Amniotic stem cell (primary cell): ENCODE data around the gene CABCOCO1.

Source experiments
- DNase-seq: peaks from one replicate; lab custom pipeline; 2025; lab: John Stamatoyannopoulos, UW

CABCOCO1 gene

DNA sequence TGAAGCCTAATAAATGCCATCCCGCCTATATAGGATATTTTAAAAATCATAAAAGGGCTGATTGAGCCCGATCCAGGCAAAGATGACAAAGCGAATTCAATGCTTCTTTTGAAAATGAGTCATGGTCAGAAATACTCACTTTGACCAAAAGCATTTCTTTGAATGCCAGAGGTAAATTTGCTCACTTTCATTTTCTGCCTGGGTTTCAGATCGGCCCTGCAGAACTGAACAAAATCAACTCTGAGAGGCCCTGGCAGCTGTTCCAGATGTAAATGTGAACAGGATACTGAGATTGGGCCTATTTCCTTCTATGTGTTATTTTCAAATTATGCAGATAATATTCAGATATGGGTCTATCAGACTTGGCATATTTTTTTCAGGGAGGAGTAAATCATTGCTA is 124.0 kb downstream of the CABCOCO1 start:
- DNase-seq: no peak

DNA sequence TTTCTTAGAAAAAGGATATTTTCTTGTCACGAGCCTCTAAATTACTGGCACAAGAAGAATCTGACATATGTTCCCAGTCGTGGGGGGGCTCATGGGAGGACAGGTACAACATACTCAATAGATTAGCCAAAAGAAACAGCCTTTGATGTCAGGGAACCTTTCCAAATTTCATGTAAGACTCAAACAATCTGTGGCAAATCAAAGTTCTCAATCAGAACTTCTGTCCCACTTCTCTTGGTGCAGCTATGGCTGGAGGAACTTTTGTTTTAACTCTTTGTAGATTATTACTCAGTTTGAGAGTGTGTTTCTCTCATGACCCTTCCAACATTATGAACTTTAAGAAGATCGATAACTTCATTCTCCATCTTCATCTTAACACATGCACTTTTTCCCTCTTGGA is 124.4 kb downstream of the CABCOCO1 start:
- no peak for DNase-seq

DNA sequence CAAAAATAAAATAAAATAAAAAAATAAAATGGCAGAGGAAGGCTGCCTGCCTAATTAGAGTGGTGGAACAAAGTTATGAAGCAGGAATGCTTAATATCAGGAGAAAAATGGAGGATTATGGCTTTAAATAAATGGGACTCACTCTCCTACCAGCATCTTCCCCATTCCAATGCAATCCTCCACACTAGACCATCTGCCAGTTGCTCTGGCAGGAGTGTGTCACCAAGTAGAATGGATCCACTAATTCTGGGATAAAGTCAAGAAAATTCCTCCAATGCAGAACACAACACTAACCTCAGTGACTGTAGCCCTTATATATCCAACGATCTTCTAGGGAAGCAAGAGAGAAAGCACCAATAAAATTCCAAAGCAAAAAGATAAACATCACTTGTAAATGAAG is 126.3 kb downstream of the CABCOCO1 start:
- DNase-seq: no peak

DNA sequence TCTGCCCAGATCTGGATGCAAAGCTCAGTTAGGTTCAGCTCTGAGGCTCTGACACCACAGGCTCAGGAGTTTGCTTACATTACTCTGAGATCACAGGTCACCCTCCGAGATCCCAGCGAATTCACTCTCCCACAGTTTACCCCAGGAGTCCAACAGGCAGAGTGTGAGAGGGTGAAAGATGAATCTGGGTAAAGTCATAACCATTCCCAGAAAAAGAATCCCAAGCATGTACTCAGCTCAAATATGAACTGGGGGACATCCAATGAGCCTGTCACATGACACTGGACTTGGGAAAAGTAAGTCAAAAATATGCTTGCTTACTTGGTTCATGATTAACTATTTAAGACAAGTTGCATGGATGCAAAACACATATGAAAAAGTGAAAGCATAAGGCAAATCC is 128.5 kb downstream of the CABCOCO1 start:
- DNase-seq: no peak

DNA sequence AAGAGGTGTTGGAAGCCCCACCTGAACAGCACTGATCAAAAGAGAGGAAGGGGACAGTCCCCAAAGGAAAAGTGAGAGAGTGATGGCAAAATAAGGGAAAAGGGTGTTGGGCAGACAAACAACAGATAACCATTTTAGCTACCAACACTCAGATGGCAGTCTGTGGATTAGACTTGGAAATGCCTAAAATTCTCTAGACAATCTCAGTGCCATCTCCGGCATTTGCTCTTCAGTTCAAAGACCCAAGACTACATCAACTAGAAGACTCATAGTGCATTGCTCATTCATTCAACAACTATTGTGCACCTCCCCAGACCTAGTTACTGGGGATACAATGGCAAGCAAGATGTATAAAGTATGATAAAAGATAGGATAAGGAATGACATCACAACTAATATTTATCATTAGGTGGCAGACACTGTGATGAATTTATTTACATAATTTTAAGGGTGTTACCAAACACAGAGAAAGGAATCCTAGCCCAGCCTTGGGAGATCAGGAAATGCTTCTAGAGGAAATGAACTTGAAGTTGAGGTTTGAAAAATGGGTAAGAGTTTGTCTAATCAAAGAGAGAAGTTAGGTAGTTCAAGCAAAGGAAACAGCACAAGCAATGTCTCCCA is 129.5 kb downstream of the CABCOCO1 start:
- DNase-seq: no peak

DNA sequence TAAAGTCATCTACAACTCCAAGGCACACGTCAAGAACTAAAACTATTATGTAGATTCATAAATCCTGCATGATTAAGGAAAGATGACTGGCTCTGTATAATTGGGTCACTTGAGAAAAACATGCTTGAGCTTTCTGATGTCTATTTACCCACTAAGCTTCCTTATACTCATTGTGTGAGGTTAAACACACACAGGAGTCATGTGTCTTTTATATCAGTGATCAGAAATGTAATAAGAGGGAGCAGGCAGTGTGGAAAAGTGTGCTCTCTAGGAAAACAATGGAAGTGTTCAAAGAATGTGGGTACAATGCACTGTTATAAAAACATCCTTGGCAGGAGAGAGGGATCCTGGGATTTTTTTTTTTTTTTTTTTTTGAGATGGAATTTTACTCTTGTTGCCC is 130.2 kb downstream of the CABCOCO1 start:
- no peak for DNase-seq

DNA sequence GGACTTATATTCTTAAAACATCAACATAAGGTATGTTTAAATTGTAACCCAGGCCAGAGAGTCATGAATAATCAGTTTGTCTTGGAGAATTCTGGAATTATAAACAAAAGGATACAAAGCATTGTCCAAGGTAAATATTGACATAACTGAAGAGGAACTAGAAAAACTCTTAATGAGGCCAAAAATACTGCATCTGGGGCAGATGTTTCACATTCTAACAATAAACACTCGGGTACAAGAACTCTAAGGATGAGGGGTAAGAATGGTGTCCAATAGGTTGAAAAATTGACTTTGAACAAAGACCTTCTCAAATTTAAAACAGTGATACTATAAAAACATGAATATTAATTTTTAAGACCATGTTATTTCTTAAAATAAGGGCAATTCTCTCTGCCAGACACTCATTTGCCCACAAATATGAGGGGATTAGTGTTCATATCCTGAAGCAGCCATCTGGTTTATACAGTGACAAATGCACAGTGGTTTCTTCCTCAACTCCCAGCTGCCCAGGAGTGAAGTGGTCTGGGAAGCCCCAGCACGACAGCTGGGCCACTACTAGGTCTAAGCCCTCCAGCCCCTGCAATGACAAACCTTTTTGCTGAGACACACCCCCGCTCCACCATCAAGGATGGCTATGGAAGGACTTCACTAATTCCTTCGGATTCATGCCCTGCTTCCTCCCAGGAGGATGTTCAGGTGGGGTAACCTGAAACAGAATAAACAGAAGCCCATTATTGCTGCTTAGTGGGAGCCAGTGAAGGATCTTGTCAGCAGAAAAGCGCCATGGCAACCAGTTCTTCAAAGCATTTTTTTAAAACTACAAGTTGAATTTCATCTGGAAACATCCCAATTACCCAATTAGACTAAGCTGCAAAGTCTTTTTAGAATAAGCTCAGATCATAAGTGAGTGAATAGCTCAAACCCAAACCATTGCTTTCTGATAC is 131.3 kb downstream of the CABCOCO1 start:
- DNase-seq: no peak

DNA sequence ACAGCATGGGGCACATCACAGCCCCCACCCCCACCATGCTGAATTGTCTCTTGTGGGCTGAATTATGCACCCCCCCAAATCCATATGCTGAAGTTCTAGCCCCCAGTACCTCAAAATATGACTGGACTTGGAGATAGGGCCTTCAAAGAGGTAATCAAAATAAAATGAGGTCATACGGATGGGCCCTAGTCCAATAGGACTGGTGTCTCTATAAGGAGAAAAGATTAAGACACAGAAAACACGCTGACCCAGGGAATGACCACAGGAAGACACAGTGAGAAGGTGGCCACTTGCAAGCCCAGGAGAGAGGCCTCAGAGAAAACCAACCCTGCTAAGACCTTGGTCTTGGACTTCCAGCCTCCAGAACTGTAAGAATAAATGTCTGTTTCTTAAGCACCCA is 132.4 kb downstream of the CABCOCO1 start:
- no peak for DNase-seq

DNA sequence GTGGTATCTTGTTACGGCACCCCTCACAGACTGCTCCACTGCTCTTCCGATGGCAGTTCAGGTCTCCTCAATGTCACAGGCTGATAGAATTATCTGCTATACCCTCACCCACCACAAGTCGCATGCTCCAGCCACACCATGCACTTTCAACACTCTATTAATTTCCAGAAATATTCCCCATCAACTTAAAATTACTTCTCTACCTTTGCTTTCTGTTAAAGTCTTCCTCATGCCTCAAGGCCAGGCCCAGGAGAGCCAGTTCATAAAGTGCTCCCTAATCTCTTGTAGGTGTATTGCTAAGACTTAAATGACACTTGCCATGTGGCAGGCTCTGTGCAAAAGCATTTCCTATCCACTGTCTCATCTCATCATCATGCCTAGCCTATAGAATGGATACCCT is 132.8 kb downstream of the CABCOCO1 start:
- DNase-seq: no peak

DNA sequence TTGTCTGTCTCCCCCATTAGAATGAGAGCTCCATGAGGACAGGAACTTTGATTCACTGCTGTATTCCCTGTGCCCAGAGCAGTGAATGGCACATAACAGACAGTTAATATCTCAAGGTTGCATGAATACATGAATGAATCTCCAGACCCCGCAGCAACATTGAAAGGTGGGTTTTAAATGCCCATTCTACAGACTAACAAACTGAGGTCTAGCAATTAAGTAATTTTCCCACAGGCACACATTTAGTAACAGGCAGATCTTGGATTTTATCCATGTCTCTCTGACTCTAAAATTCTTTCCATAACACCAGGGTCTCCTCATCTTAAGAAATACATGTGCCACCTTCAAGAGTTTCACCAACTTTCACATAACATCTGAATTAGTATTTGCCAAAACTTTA is 134.1 kb downstream of the CABCOCO1 start:
- no peak for DNase-seq

DNA sequence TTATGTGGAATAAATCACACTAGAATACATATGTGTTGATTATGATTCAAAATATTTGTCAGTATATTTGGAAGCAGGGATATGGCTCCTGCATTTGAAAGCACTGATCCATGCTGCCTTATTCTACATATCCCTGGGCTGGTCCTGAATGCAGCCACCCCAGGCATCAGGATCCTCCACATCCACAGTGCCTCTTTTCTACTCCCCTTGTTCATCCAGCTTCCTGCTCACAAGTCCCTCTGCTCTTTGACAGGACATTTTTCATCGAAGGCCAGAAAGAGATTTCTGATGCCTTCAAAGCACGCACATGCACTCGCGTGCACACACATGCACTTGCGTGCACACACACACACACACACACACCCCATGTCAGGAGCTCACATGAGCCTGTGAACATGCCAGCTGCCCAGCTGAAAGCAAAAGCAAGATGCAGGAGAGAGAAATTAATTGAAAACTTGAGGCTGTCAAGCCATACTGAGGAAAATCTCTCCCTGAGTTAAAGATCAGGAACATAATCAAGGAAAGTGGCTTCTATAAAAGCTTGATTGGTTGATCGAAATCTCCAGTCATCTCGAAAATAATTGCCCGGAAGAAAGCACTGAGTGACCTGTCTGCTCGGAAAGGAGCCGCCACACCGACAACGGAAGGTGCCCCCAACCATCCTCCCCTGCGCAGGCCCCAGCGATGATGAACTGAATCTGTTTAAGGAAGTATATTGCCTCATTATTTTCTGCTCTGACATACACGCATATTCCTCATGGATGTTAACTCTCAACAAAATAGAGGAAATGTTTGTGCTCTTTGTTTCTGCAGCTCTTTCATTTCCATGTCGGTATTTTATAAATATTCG is 134.8 kb downstream of the CABCOCO1 start:
- no peak for DNase-seq

DNA sequence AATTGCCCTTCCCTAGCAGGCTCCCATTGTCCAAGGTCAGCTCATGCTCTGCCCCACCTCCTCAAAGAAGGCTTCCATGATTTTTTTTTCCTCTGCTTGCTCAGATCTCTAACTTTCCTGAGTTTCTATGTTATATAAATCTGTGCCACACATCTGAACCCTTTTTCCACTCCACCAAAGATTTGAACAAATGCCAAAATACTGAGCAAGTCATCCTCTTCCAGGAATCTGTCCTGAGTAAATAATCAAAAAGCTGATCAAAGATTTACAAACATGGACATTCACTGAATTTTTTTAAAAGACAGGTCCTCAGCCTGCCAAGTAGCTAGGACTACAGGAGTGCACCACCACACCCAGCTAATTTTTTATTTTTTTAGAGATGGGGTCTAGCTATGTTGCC is 136.0 kb downstream of the CABCOCO1 start:
- DNase-seq: no peak

DNA sequence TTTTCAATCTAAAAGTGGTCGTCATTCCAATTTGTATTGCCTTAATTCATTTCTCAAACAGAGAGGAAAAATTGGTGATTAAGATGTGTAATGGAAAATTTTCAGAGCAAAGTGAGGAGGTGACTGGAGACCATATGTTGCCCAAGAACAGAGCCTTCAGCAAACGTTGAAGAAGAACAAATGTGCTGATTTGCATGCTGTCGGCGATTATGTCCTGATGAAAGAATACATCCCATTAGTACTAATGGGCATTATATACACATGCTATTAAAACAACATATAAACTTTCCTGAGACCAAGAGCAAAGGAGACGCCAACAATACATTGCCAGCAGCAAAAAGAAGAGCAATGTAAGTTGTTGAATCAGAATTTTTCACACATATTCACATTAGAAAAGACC is 138.8 kb downstream of the CABCOCO1 start:
- DNase-seq: no peak

DNA sequence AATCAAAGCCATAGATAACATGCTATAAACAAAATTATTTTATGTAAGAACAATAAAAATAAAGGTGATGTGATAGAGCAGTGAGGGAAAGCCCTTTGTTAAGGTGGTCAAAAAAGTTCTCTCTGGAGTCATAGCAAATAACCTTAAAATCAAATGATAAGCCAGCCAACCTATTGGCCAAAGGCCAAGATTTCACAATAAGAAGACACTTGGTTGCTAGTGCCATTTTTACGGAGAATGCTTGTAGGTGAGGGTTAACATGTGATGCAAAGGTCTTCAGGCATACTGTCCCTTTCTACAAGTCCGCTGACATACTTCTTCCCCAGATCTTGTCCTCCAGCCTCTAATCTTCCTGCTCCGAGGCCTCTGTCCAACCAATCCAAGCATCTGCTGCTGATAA is 140.5 kb downstream of the CABCOCO1 start:
- DNase-seq: no peak

DNA sequence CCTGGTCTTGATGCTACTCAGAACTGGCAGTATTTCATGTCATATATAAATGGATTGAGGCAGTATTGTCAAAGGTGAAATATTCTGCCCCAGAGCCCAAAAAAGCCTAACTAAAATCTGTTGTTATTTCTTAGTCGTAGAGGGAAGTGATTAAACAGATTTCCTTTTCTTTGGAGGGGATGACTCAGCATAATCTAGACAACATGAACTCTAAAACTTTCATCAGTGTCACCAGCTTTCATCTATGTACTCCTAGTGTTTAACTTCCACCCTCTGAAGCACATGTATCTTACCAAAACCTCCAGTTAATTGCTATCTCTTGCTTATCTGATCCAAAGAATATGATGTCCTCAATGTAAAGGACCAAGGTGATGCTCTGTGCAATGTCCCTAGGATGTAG is 141.7 kb downstream of the CABCOCO1 start:
- DNase-seq: no peak

DNA sequence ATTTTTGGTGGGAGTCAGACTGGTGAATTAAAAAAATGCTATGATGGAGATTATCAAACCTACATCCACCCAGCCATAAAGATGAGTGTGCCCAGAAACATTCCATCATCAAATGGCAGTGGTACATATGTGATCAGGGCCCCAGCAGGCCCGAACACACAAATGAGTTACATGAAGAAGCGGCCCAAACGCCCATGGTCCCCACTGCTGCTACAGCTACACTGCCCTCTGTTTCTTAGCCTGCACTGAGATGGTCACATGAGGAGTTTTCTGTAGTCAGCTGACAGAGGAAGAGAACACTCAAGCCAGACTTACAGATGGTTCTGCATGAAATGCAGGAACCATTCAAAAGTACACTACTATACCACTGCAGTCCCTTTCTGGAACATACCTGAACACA is 142.4 kb downstream of the CABCOCO1 start:
- no peak for DNase-seq

DNA sequence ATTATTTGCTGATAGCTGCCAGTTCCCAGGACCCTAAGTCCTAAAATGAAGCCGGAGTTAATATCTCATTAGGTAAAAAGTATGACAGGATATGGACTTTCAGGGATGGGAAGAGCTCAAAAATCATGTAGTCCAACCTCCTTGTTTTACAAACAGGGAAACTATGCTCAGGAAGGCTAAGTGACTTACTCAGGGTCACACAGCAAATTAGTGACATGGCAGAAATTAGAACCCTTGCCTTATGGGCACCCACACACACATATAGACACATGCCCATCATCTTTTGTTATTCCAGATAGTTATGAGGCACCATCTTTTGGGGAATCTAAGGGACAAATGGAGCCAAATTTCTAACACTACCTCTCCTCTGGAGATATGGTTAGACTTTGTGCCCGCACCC is 147.5 kb downstream of the CABCOCO1 start:
- no peak for DNase-seq

DNA sequence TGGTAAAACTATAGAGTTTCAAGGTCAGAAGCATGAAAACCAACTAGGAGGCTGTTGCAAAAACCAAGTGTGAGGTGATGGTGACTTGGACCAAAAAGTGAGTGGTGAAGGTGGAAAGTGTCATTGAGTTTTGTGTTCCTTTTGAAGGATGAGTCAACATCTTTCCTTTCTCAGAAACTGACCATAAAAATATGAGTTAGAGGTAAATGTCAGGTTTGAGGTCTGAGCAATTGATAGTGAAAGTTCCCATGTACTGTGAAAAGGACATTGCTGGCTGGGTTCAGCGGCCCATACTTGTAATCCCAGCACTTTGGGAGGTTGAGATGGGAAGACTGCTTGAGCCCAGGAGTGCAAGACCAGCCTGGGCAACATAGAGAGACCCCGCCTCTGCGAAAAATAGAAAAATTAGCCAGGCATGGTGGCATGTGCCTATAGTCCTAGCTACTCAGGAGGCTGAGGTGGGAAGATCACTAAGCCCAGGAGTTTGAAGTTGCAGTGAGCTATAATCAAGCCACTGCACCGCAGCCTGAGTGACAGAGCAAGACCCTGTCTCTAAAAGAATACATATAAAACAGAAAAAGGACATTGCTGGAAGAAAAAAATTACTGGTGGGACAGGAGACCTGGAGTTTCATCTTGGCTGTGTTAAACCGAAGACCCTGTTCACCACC is 149.5 kb downstream of the CABCOCO1 start:
- DNase-seq: no peak

DNA sequence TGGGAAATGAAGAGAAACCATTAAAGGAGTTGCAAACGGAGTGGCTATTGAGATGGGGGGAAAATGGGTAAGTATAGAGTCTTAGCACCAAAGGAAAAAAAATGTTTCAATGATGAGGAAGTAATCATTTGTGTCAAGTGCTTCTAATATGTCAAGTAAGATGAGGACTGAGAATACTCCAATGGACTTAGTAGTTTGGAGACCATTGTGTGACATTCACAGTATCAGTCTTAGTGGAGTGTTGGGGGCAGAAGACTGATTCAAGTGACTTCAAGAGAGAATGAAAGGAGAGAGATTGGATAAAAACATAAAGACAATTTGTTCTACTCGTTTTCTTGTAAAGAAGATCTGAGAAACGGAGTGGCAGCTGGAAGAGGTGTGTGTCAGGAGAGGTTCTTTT is 150.2 kb downstream of the CABCOCO1 start:
- no peak for DNase-seq

DNA sequence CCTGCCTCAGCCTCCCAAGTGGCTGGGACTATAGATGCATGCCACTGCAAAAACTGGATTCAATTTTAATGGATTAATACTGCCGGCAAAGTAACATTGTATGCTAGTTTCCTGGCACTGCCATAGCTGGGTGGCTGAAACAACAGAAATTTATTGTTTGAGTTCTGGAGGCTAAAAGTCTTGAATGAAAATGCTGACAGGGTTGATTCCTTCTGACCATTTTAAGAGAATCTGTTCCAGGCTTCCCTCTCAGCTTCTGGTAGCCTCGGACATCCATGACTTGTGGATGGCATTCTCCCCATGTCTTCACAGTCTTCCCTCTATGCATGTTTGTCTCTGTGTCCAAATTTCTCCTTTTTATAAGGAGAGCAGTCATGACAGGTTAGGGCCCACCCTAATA is 151.4 kb downstream of the CABCOCO1 start:
- DNase-seq: no peak

DNA sequence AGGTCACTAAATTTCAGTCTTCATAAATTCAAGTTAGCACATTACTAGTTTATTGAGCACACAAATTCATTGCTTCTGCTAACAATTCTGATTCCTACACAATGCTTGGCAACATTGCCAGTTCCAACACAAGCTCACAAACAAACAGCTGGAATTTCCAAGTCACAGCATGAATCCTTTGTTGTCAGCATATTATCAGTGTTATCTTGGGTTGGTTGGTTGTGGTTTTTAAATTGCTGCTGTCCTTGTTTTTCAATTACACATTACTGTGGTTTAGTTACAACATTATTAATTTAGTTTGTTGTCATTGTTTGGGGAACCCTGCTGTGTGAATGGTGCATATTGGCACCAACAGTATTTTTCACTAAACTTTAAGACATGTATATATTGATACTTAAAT is 152.8 kb downstream of the CABCOCO1 start:
- no peak for DNase-seq
